CD14-positive monocyte (primary cell): Measurements from ENCODE around the gene CNST. TPM values are rescaled to one million over a fixed set of nuclear protein-coding genes. Genes with fewer than 3 reads are reported as not detected.

Source experiments
- DNase-seq, 3 donors: peaks; one replicate each; pipeline ENCODE4 v3.0.0-alpha.2; 2011 to 2022
- H2AFZ ChIP-seq: 2 replicates; pipeline ENCODE4 v1.6.0; 2012; ENCODE audit warnings: mild to moderate bottlenecking, low read depth, low read length, inconsistent platforms; ENCODE audit not compliant: insufficient read depth, poor library complexity, severe bottlenecking
- H3K27ac ChIP-seq, 2 donors: 1 replicate in 1 of 2; 2 replicates in 1 of 2; pipeline ENCODE4 v1.5.1; 2012 to 2013; ENCODE audit warnings: low read length in 2 of 2, control low read depth in 1 of 2, inconsistent platforms in 1 of 2, low read depth in 1 of 2, mild to moderate bottlenecking in 1 of 2
- H3K27me3 ChIP-seq, 2 donors: one replicate each; pipeline versions ENCODE4 v1.6.0 to v1.6.1; 2011 to 2013; ENCODE audit warnings: low read length in 2 of 2; ENCODE audit not compliant: control insufficient read depth in 2 of 2, insufficient read depth in 2 of 2
- H3K36me3 ChIP-seq, 2 donors: replicated peaks in 1 of 2; 1 replicate in 1 of 2; 2 replicates in 1 of 2; pipeline versions ENCODE4 v1.5.1 to v1.6.1; 2012 to 2013; ENCODE audit warnings: low read length in 2 of 2, control low read depth in 1 of 2, inconsistent platforms in 1 of 2, mild to moderate bottlenecking in 1 of 2; ENCODE audit not compliant: insufficient read depth in 2 of 2, control insufficient read depth in 1 of 2
- H3K4me1 ChIP-seq, 2 donors: 1 replicate in 1 of 2; 2 replicates in 1 of 2; pipeline versions ENCODE4 v1.5.1 to v1.6.1; 2012 to 2013; ENCODE audit warnings: low read length in 2 of 2, control low read depth in 1 of 2, inconsistent platforms in 1 of 2, mild to moderate bottlenecking in 1 of 2, moderate library complexity in 1 of 2; ENCODE audit not compliant: insufficient read depth in 2 of 2, control insufficient read depth in 1 of 2
- H3K4me2 ChIP-seq: replicated peaks from 2 replicates; pipeline ENCODE3; 2012; ENCODE audit warnings: low read length, moderate library complexity, mild to moderate bottlenecking; ENCODE audit not compliant: poor library complexity, severe bottlenecking; ENCODE audit errors: extremely low read depth
- H3K4me3 ChIP-seq, 3 experiments: fragments of 200-600 bp in 1 of 3; sonication (generic) in 1 of 3; replicated peaks in 1 of 3; 1 replicate in 2 of 3; 2 replicates in 1 of 3; pipeline ENCODE4 v1.5.1; 2011 to 2013; ENCODE audit warnings: low read length in 3 of 3, mild to moderate bottlenecking in 3 of 3, control low read depth in 2 of 3, low read depth in 2 of 3, inconsistent platforms in 1 of 3, moderate library complexity in 1 of 3
- H3K79me2 ChIP-seq: 2 replicates; pipeline ENCODE4 v1.6.0; 2012; ENCODE audit warnings: mild to moderate bottlenecking, control low read depth, inconsistent platforms, low read length, moderate library complexity; ENCODE audit not compliant: insufficient read depth
- H3K9ac ChIP-seq: 2 replicates; pipeline ENCODE4 v1.6.0; 2017; ENCODE audit warnings: low read length, mild to moderate bottlenecking; ENCODE audit not compliant: insufficient read depth, poor library complexity, severe bottlenecking
- H3K9me3 ChIP-seq, 2 donors: replicated peaks in 1 of 2; 1 replicate in 1 of 2; 2 replicates in 1 of 2; pipeline versions ENCODE4 v1.5.1 to v1.6.1; 2012 to 2013; ENCODE audit warnings: low read length in 2 of 2, control low read depth in 1 of 2; ENCODE audit not compliant: control insufficient read depth in 1 of 2, insufficient read depth in 1 of 2
- H4K20me1 ChIP-seq: 2 replicates; pipeline ENCODE4 v1.6.0; 2012; ENCODE audit warnings: mild to moderate bottlenecking, low read length, control low read depth, moderate library complexity; ENCODE audit not compliant: insufficient read depth
- H3K27ac Mint-ChIP-seq, 7 donors: one replicate each; pipeline ENCODE4 v1.8.0; 2020; ENCODE audit warnings: mild to moderate bottlenecking in 7 of 7, mixed read lengths in 7 of 7, moderate library complexity in 6 of 7, inconsistent platforms in 2 of 7
- H3K27me3 Mint-ChIP-seq, 3 donors: one replicate each; pipeline ENCODE4 v1.8.0; 2021 to 2022; ENCODE audit warnings: low read depth in 3 of 3, mild to moderate bottlenecking in 3 of 3, mixed read lengths in 3 of 3, moderate library complexity in 3 of 3, inconsistent platforms in 1 of 3
- H3K36me3 Mint-ChIP-seq, 2 donors: one replicate each; pipeline ENCODE4 v1.8.0; 2020; ENCODE audit warnings: mixed read lengths in 2 of 2, inconsistent platforms in 1 of 2, mild to moderate bottlenecking in 1 of 2
- H3K4me1 Mint-ChIP-seq: one replicate; pipeline ENCODE4 v1.8.0; 2020; ENCODE audit warnings: mild to moderate bottlenecking, mixed read lengths
- H3K4me3 Mint-ChIP-seq, 2 donors: one replicate each; pipeline ENCODE4 v1.8.0; 2020; ENCODE audit warnings: mild to moderate bottlenecking in 2 of 2, mixed read lengths in 2 of 2, moderate library complexity in 1 of 2
- H3K9me3 Mint-ChIP-seq, 7 donors: one replicate each; pipeline ENCODE4 v1.8.0; 2020 to 2022; ENCODE audit warnings: mixed read lengths in 7 of 7, mild to moderate bottlenecking in 6 of 7, moderate library complexity in 6 of 7, inconsistent platforms in 2 of 7
- WGBS: methylation state at CpG from one replicate; pipeline ENCODE4 v1.1.5; 2013; ENCODE audit warnings: missing lambda C conversion rate; ENCODE audit not compliant: insufficient coverage; 5-methylcytosine and 5-hydroxymethylcytosine counted together
- intact Hi-C, 2 donors: fragments of 100-400 bp; cut with micrococcal nuclease; formaldehyde crosslinking; loops; one replicate each; pipeline versions ENCODE4 v1.15.0 to v1.15.1; 2023
- polyA plus RNA-seq, 3 donors: library from polyadenylated mRNA; depleted of rRNA in 1 of 3; unstranded in 2 of 3; stranded (reverse) in 1 of 3; fragments of 300-500 nt in 2 of 3; fragments of >200 nt in 1 of 3; fragmentation: Illumina TruSeq in 2 of 3; gene quantifications; 1 replicate in 2 of 3; 2 replicates in 1 of 3; pipeline ENCODE4 v1.2.3, GENCODE V29; 2012 to 2021
- TF ChIP-seq, protein P1 (sequence below): fragments of 200-600 bp; IDR thresholded peaks from one replicate; pipeline ENCODE4 v1.8.0; 2022; ENCODE audit warnings: antibody characterized with exemption, mild to moderate bottlenecking

The CNST gene
- polyA plus RNA-seq, 3 donors: 11.0 to 14.1 (median 13.7) TPM

DNA sequence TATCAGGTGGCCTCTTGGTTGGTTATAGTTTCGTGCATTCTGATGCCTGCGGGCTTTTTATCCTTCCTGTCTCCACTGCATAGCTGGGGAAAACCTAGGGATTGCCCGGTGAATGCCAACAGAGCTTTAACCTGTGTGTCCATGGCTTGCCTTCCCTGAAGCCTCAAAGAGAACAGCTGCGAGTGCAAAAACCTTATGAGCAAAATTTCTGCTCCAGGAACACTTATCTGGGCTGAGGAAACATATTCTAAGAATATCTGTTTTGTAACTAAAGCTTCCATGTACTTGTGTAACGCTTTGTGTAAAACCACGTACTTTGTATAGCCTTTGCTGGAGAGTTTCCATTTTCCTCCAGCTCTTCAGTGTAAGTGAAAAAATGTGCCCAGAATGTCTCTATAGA, 7.2 kb downstream of the CNST start:
- peaks cover 63 to 64% of the 10 kb centered on the region in 2 donors for H3K4me1 ChIP-seq
- peak overlapping the region in 1 of 2 donors; percentile 40 for H3K27ac ChIP-seq
- H3K4me2 ChIP-seq: peak overlapping the region; percentile 42

DNA sequence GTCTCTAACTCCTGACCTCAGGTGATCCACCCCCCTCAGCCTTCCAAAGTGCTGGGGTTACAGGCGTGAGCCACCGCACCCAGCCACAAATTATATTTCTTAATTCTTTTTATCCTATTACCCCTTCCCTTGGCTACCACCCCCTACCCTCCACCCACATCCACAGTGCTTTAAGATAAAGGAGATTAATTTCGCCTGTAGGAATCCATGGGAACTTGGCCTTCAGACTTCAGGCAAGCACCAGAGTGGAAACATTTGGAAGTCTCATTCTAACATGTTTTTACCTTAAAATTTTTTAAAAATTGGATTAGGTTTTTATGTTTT, 10.4 kb downstream of the CNST start:
- Histone ChIP-seq H3K36me3 (no peaks in the 10 kb centered on the region), H3K9ac (no peak overlapping the region), H3K27ac (no peak overlapping the region), H3K4me2 (no peak overlapping the region), H3K27me3 (no peaks in the 10 kb centered on the region), H2AFZ (no peak overlapping the region), H3K9me3 (no peaks in the 10 kb centered on the region), H3K79me2 (peaks cover 96% of the 10 kb centered on the region), H4K20me1 (peaks cover 16% of the 10 kb centered on the region), H3K4me1 (peaks cover 51 to 57% of the 10 kb centered on the region in 2 donors), H3K4me3 (no peak overlapping the region)
- WGBS: no CpG with 5 or more reads among the region's 3 CpGs
- TF ChIP-seq, protein P1, sequence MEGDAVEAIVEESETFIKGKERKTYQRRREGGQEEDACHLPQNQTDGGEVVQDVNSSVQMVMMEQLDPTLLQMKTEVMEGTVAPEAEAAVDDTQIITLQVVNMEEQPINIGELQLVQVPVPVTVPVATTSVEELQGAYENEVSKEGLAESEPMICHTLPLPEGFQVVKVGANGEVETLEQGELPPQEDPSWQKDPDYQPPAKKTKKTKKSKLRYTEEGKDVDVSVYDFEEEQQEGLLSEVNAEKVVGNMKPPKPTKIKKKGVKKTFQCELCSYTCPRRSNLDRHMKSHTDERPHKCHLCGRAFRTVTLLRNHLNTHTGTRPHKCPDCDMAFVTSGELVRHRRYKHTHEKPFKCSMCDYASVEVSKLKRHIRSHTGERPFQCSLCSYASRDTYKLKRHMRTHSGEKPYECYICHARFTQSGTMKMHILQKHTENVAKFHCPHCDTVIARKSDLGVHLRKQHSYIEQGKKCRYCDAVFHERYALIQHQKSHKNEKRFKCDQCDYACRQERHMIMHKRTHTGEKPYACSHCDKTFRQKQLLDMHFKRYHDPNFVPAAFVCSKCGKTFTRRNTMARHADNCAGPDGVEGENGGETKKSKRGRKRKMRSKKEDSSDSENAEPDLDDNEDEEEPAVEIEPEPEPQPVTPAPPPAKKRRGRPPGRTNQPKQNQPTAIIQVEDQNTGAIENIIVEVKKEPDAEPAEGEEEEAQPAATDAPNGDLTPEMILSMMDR: no peak
- intact Hi-C loops: no loop called here
- peaks cover 4 to 10% of the 10 kb centered on the region in 2 donors for H3K36me3 Mint-ChIP-seq
- no peak overlapping the region for H3K4me3 Mint-ChIP-seq
- H3K4me1 Mint-ChIP-seq: peaks cover 71% of the 10 kb centered on the region
- no peak for DNase-seq
- peaks cover 0 to 3% (median 0%) of the 10 kb centered on the region in 3 donors for H3K27me3 Mint-ChIP-seq
- H3K27ac Mint-ChIP-seq: no peak overlapping the region
- peaks cover 0 to 5% (median 0%) of the 10 kb centered on the region in 7 donors for H3K9me3 Mint-ChIP-seq

More for the DNA sequence above, 7.2 kb downstream of the CNST start:
- peak overlapping the region; percentile 30 to 85 (median 79) for H3K27ac Mint-ChIP-seq
- peaks cover 0 to 6% (median 0%) of the 10 kb centered on the region in 7 donors for H3K9me3 Mint-ChIP-seq
- intact Hi-C loops: no loop called here
- peak in 1 of 3 donors; percentile 55 for DNase-seq
- Histone ChIP-seq H3K27me3 (no peaks in the 10 kb centered on the region), H3K9me3 (no peaks in the 10 kb centered on the region), H3K79me2 (peaks cover 97% of the 10 kb centered on the region), H3K4me3 (peak overlapping the region in 1 of 3 experiments; percentile 37), H3K9ac (no peak overlapping the region), H4K20me1 (peaks cover under 1% of the 10 kb centered on the region), H3K36me3 (no peaks in the 10 kb centered on the region), H2AFZ (peak overlapping the region; percentile 6)
- peak overlapping the region; percentile 30 to 56 for H3K4me3 Mint-ChIP-seq
- TF ChIP-seq, protein P1: no peak
- WGBS: 8% methylated on average over 2 of the region's 6 CpGs
- peaks cover 62% of the 10 kb centered on the region for H3K4me1 Mint-ChIP-seq
- H3K27me3 Mint-ChIP-seq: peaks cover 0 to 1% (median 0%) of the 10 kb centered on the region in 3 donors
- H3K36me3 Mint-ChIP-seq: peaks cover 5 to 6% of the 10 kb centered on the region in 2 donors
